Measurements from ENCODE around the gene VCAM1.
A peak's percentile ranks its signal among the peaks of the same experiment; 100 is the strongest.
"Not testable (repeated sequence)": the region's sequence is repeated elsewhere in the genome, so short reads cannot be mapped to it uniquely, and the experiment has no call there.

The VCAM1 gene, protein sequence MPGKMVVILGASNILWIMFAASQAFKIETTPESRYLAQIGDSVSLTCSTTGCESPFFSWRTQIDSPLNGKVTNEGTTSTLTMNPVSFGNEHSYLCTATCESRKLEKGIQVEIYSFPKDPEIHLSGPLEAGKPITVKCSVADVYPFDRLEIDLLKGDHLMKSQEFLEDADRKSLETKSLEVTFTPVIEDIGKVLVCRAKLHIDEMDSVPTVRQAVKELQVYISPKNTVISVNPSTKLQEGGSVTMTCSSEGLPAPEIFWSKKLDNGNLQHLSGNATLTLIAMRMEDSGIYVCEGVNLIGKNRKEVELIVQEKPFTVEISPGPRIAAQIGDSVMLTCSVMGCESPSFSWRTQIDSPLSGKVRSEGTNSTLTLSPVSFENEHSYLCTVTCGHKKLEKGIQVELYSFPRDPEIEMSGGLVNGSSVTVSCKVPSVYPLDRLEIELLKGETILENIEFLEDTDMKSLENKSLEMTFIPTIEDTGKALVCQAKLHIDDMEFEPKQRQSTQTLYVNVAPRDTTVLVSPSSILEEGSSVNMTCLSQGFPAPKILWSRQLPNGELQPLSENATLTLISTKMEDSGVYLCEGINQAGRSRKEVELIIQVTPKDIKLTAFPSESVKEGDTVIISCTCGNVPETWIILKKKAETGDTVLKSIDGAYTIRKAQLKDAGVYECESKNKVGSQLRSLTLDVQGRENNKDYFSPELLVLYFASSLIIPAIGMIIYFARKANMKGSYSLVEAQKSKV

DNA sequence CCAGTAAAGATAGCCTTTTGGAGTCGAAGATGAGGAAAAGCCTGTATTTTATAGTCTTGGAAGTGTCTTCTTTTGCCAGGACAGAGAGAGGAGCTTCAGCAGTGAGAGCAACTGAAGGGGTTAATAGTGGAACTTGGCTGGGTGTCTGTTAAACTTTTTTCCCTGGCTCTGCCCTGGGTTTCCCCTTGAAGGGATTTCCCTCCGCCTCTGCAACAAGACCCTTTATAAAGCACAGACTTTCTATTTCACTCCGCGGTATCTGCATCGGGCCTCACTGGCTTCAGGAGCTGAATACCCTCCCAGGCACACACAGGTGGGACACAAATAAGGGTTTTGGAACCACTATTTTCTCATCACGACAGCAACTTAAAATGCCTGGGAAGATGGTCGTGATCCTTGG, at the start of gene VCAM1:
Gene VCAM1 (plus strand): TSS at position 253 of the 400 bp plus-strand sequence. CDS start 119 bp downstream, at position 372.
- DNase-seq (ENCODE audit: low spot score): no peak

DNA sequence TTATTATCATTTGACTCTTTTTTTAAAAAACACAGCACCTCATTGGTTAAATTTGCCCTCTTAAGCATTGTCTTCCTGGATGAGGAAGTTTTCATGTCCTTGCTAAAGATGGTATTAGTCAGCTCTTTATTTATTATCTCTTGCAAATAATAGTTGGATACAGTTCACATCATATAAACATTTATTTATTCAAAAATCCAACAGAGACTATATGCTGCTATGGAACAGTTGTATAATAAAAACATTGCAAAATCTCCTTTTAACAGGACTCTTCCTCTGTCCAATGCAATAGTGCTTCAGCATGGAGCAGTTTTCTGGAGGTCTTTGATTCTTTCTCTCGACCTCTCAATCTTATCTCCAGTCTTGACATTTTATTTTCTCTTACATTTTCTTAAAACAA, 49.5 kb upstream of the VCAM1 start:
- no peak for DNase-seq (ENCODE audit: low spot score)

DNA sequence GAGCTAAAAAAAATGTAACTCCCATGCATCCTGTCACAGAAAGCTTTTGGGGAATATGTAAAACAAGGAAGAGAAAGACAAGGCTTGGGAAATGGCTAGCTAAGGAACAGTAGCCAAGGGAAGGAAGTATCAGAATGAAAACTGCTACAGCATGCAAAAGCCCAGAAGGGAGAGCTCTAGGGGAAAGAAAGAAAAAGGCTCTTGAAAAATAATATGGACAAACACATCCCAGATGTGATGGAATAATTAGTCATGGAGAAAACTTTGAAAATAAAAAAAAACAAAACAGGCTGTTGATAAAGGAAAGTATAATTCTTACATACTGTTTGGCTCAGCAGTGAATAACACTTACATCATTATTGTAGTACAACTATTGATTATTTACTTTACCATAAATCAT, 47.9 kb upstream of the VCAM1 start:
- DNase-seq (ENCODE audit: low spot score): no peak

DNA sequence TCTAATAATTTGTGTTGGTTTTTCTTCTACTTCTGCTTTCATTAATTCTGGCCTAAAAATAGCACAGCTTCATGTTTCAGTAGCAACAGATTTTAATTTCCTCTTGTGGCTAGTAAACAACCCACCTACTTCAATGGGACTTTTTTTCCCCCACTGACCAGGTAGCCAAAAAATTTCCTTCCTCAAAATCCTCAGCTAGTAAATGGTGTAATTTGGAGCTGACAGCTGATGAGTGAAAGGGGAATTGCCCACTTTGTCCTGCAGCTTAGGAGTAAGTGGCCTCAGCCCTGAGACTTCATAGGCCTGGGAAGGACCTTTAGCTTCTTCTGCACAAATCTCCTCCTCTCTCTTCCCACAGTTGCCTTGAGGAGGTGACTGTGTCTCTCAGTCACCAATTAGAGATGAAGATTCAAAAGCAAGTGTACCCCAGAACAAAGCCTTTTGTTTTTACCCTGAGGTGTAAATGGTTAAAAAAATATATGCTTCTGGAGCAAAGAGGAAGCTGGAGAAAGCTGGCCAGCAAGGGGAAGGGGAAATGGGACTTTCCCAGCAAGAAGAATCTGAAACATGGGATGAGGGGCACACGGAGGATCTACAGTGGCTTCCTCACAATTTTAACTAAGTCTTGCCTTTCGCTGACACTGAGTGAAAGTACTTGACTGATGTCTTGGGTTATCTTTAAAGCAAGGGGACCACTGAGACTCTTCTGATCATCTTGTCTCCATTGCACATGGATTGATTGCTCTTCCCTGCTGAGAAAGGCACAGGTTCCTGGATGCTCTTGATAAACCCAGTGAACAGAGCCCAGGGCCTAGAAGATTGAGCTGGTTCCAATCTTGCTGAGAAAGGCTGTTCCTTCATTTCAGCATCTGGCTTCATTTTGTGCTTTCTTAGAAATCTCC, 35.8 kb upstream of the VCAM1 start:
- no peak for DNase-seq (ENCODE audit: low spot score)

DNA sequence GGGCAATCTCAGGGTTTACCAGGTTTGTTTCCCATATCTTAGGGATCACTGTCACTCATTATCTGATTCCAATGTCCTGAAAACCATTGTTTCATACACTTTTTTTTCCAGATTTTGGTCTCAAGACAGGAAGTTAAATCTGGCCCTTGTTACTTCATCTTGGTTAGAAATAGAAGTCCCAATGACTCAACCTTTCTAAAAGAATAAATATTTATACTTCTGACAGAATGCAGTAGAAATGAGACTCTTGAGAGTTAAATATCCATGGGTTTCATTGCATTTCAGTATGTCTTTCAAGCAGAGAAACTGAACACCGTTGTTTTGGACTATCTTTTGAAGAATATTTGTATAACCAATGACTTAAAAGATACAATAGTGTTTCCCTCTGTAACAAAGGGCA, 19.8 kb upstream of the VCAM1 start:
- DNase-seq (ENCODE audit: low spot score): no peak

DNA sequence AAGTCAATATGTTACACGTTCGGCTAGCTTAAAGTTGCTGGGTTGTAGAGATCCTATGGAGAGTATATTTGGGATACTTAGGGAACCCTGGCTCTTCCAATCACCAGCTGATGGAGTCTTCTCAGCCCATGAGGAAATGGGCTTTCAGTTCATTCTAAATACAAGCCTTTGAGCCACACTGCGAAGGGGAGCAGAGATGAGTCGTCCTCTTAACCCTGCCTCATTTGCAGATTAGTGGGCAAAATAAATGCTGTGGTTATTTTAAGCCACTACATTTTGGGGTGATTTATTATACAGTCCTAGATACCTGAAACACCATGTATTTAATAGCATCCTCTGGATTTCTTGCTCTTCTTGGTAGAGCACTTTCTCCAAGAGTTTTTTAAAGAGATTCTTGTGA, 19.0 kb upstream of the VCAM1 start:
- DNase-seq (ENCODE audit: low spot score): no peak

DNA sequence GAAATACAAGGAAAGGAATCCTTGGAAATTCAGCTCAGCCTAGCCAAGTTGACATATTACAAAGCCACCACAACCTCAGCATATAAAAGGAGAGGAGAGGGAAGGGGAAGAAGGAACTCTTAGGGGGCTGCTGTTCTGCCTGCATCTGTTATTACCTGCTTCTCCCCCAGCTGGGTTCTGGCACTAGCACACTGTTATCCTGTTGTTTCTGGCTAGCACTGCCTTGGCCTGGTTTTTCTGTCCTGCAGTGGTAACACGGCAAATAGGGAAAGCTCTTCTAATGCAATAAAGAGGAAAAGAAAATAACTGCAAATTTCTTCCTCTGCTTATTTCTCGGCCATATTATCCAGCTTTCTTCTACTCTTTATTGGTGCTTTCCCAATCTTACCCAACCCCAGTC, 16.5 kb upstream of the VCAM1 start:
- DNase-seq (ENCODE audit: low spot score): no peak

DNA sequence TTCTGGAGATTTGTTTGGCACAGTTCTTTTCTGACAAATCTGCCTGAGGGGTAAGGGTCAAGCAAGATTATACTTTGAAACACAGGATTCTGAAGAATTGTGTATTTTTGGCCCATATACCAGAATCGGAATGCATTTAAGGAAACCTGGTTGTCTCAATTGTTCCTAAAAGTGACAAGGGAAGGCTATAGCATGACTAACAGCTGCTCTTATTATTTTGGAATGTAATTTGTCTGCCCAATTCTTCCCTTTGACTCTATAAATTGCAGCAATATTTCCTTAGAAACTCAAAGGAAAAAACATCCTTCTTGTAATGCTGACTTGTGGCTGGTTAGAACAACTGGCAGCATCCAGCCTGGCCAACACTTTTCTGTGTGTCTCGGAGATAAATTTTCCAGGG, 15.8 kb upstream of the VCAM1 start:
- DNase-seq (ENCODE audit: low spot score): no peak

DNA sequence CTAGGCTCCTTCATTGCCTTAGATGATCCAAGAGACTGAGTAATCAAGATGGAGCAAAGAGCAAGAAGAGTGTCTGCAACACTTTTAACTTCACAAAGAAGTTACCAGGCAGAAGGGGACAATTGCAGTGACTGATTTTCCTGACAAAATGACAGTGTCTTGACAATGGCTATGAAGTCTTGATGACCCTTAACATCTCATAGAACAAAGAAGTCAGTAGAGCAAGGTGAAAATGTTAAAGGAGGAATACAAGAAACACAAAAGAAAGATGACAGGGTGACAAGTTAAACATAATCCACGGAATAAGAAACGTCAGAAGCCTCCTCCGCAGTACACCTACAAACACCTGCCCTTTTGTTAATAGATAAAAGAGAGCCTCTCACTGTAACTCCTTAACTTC, 15.1 kb upstream of the VCAM1 start:
- no peak for DNase-seq (ENCODE audit: low spot score)

DNA sequence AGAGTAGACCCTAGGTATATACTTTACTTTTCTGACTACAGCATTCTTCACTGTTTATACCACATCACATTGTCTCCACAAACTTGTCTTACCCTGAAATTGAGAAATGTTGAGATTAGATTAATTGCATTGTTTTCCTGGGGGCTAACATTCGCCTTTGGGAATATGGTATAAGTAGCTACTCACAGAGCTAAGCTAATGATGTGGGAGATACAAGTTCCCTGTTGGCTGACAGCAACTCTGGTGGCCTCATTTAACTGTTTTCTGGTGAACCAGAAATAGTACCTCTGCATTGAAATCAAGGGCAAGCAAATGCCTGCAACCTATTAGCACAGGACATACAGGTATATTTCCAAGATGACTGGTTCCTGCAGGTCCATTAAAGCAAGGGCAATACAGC, 13.2 kb upstream of the VCAM1 start:
- no peak for DNase-seq (ENCODE audit: low spot score)

DNA sequence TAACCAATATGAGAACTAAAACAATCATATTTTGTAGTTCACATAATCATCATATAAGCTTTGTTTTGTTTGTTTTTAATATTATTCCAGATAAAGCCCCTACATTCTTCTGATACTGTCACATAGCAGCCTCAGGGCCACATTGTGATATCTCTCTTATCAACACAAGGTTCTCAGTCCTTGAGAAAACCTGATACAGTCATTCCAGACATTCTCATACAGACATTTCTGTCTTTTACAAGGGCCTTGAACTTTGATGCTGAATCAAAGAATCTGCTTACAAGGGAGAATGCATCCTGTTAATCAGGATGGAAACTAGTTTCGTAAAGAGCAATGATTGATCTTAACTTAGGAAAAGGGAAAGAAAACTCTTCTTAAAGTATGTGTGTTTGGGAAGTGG, 12.7 kb upstream of the VCAM1 start:
- DNase-seq (ENCODE audit: low spot score): no peak

DNA sequence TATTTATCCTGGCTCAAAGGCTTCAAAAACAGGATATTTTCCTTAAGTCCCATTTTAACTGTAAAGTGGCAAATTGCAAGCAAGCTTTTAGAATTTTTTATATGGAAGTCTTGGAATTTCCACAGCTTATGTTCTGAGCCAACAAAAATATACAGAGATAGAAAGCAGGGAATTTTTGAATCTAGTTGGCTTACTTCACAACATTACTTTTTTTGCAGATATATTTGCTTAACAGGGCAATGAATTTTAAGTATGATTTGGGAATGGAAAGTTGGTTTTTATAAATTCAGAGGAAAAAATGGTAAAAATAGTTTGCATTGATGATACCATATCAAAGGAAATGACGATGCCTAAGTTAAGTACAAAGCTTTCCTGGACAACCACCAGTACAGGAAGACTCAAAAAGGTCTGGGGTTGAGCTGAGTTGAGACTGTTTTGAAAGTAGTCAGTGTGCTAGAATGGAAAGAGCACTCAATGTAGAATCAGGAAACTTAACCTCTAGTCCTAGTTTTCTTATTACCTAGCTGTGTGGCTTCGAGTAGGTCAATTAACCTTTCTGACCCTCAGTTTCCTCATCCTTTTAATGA, 11.0 kb upstream of the VCAM1 start:
- DNase-seq (ENCODE audit: low spot score): no peak

DNA sequence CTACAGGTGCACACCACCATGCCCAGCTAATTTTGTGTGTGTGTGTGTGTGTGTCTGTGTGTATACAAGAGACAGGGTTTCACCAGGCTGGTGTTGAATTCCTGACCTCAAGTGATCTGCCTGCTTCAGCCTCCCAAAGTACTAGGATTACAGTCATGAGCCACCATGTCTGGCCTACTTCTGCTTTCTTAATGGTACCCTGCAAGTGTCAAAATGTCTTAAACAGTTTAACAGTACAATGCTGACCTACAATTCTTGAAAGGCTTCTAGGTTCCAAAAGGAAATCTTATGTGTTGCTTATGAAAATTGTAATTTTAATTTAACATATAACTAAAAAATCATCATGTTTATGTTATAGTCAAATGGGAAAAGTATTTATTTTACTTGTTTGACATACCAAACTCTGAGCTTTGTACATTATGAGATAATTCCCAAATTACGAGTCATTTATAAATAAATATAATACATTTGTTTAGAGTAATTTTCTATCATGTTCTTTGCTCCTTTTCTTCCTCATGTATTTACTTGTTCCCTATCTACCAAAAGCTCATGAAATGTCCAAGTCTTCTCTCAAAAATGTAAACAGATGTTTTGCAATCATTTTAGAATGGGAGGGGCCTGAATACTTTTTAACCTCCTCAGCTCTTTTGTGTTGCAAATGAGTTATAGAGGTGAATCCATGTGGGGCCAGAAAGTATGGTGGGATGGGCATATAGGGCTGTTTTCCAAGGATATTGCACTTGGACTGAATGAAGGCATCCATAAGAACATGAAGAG, 8.4 kb upstream of the VCAM1 start:
- DNase-seq (ENCODE audit: low spot score): no peak

DNA sequence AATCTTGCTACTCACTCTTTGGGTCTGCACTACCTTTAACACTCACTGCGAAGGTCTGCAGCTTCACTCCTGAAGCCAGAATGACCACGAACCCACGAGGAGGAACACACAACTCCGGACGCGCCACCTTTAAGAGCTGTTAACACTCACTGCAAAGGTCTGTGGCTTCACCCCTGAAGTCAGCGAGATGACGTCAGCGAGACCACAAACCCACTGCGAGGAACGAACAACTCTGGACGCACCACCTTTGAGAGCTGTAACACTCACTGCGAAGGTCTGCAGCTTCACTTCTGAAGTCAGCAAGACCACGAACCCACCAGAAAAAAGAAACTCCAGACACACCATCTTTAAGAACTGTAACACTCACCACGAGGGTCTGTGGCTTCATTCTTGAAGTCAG, 6.5 kb upstream of the VCAM1 start:
- DNase-seq (ENCODE audit: low spot score): not testable (repeated sequence)

DNA sequence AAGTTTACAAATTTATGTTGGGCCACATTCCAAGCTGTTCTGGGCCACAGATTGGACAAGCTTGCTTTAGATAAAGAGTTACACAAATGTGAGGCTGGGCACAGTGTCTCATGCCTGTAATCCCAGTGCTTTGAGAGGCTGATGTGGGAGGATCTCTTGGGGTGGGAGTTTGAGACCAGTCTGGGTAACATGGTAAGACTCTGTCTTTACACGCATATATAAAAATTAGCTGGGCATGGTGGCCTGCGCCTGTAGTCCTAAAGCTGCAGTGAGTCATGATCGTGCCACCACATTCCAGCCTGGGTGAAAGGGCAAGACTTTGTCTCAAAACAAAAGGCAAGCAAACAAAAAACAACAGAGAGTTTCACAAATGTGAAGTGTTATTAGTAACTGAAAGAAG, 5.9 kb upstream of the VCAM1 start:
- no peak for DNase-seq (ENCODE audit: low spot score)

DNA sequence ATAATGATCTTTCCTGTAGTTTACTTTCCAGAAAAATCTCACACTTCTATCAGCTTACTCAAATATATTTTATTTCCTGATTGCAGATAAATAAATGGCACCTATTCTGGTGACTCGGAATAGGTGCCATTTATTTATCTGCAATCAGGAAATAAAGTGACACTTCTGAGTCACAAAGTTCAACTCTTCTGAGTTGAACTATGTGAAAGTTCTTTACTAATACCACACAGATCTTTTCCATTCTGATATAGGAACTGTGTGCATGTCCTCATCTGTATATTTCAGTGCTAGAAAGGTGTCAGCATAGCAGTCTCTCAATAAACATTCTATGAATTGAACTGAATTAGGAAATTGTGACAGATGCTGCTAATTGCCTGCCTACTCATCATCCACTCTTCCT, 4.9 kb upstream of the VCAM1 start:
- no peak for DNase-seq (ENCODE audit: low spot score)

DNA sequence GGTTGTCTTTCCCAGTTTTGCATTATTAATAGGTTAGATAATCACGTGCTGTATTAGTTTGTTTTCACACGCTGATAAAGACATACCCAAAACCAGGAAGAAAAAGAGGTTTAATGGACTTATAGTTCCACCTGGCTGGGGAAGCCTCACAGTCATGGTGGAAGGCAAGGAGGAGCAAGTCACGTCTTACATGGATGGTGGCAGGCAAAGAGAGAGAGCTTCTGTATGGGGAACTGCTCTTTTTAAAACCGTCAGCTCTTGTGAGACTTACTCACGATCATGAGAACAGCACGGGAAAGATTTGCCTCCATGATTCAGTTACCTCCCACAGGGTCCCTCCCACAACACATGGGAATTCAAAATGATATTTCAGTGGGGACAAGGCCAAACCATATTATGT, 2.3 kb upstream of the VCAM1 start:
- no peak for DNase-seq (ENCODE audit: low spot score)

DNA sequence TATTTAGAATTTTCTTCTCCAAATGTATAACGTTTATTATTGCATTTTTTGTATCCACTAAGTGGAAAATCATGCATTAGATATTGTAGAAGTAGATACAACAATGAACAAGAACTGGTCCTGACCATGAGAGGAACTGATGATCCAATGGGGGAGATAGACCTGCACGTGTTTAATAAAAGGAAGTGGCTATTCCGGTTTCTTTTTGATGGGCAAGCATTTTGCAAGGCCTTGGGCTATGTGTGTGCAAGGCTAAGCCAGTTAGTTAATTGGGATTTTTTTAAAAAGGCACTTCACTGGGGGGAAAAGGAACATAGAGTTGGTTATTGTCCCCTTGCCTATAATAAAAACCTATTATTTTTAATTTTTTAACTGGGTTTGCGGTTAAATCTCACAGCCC, 961 bp upstream of the VCAM1 start:
- peak; percentile 1 for DNase-seq (ENCODE audit: low spot score)

DNA sequence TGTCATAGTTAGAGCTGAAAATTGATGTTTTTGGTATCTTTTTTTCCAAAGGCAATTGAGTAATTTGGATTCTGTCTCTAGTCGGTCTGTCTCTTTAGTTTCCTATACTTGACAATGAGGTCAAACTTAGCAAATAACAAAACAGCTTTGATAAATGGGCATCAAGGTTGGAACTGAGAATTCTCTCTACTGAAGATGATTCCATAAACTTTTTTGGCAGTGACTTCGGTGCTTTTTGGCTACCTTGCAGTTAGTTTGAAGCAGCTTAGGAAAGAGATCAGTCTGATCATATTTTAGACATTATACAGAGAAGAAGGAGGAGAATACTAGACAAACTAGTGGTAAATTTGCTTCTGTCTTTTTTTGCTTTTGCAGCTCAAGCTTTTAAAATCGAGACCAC, 559 bp downstream of the VCAM1 start:
- no peak for DNase-seq (ENCODE audit: low spot score)

DNA sequence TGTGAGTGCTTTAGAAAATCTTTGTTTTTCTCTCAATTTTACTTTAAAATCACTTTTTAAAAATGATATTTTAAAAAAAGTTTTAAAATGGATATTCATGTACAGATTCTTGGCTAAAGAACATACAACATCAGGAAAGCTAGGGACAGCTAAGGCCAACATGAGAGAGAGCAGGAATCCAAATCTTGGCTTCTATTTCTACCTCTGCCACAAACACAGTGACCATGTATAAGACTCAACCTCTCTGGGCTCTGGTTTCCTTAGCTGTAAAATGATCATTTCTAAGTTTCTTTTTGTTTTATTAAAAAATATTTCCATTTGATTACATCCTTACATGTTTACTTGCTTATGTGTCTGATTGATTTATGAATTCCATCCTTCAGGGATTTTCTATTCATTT, 1.2 kb downstream of the VCAM1 start:
- DNase-seq (ENCODE audit: low spot score): no peak

DNA sequence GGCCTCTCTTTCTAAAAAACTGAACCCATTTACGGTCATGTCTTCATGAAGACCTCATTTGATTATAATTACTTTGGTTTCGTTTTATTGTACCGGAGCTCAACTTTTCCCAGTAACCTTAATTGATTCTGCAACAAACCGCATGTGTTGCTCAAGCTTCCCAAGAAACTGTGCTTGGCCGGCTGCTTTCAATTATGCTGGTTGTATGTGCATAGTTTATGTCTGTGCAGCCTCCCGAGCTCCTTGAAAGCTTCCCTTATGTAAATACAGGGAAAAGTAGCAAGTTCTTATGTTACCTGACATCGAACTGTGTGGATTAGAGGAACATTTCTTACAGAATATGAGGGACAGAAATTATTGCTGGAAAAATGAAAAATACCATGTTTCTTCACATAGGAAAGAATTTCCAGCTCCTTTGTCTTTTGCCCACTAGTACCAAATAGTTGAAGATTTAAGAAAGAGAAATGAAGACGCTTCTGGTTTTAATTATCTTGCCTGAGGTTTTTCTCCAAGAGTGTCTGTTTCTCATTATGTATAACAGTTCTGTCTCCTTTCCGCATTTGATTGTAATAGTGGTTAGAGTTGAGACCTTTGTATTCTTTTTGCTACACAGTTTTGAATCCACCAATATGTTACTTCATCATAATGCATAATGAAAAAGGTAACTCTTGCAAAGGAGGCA, 2.1 kb downstream of the VCAM1 start:
- DNase-seq (ENCODE audit: low spot score): no peak

All from COLO829 (cell line).